ENCODE data around the gene MIA3.

- TF ChIP-seq CTCF (conservative IDR thresholded peaks at IDR 0.05; ENCODE audit: low read depth, low read length): no peak
- no peak for TF ChIP-seq EZH2 (IDR thresholded peaks at IDR 0.05; ENCODE audit: borderline replicate concordance, low read depth, low read length, poor library complexity, severe bottlenecking)
These were observed 1.1 kb downstream of the MIA3 start for GRCh38 chr1:222618880-222619596.
